Measurements from ENCODE around the gene PILRB. TPM values are rescaled to one million over a fixed set of nuclear protein-coding genes. Genes with fewer than 3 reads are reported as not detected.

PILRB gene
- total and polyA plus RNA-seq, 7 donors = 11.2 to 19.2 (median 13.4) TPM

DNA sequence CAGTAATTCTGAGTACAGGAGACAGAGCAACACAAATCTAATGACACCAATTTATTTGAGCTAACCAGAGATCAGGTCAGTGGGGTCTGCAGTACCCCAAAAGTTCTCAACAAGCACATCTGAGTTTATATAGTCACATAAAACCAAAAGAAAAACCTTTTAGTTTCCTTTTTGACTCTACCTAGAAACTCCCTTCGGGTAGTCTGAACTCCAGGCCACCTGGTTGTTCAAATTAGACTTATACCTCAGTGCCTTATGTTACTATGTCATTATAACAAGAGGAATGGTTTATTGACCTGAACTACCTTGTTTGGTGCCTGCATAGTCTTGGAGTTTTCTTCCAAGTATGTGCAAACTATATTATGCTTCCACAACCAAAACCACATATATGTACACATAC, 56.0 kb downstream of the PILRB start:
- ATAC-seq (no peak), DNase-seq (no peak)
- Histone ChIP-seq H3K27me3 (ENCODE audit: insufficient read depth in 3 of 3, low read length in 2 of 3) (no peaks in the 10 kb centered on the region), H3K9me3 (no peaks in the 10 kb centered on the region), H3K27ac (no peak overlapping the region), H3K4me1 (no peaks in the 10 kb centered on the region), H3K36me3 (ENCODE audit: insufficient read depth in 1 of 2, low read depth in 1 of 2) (peaks cover 0 to 9% of the 10 kb centered on the region in 2 donors), H3K4me3 (no peak overlapping the region)
- 81 to 97% (median 86%) methylated on average over 1 of the region's 1 CpG for WGBS, 3 donors
- intact Hi-C loops (cut with DNase I) = no loop called here
- TF ChIP-seq CTCF (IDR thresholded peaks at IDR 0.05) = no peak

- ATAC-seq (no peak), DNase-seq (no peak)
- 88 to 93% (median 92%) methylated on average over 5 of the region's 5 CpGs for WGBS, 3 donors
- no peaks in the 10 kb centered on the region for H3K27me3 ChIP-seq (ENCODE audit: insufficient read depth in 3 of 3, low read length in 2 of 3)
- H3K4me3 ChIP-seq = no peak overlapping the region
- H3K9me3 ChIP-seq = no peaks in the 10 kb centered on the region
- no peak overlapping the region for H3K27ac ChIP-seq
- H3K4me1 ChIP-seq = no peaks in the 10 kb centered on the region
- TF ChIP-seq CTCF (IDR thresholded peaks at IDR 0.05) = no peak
- intact Hi-C loops (cut with DNase I) = no loop called here
- H3K36me3 ChIP-seq (ENCODE audit: insufficient read depth in 1 of 2, low read depth in 1 of 2) = peaks cover 0 to 9% of the 10 kb centered on the region in 2 donors
These were observed 57.5 kb downstream of the PILRB start for GRCh38 chr7:100415448-100415847.

Other genes with a start within 250 kb of the PILRB start
- gene TAF6, start 238.8 kb upstream of the PILRB start, total RNA-seq = 10 to 100 TPM; 26.8 to 40.5 (median 31.7) TPM
- gene TAF6, start 238.8 kb upstream of the PILRB start, polyA plus RNA-seq = 10 to 100 TPM; 31.4 to 58.4 (median 34.8) TPM
- 1 to 10 TPM; 2.2 to 3.9 (median 2.5) TPM for gene CNPY4, start 238.5 kb upstream of the PILRB start, total RNA-seq
- 1 to 10 TPM; 2.9 to 7.0 (median 4.4) TPM for gene CNPY4, start 238.5 kb upstream of the PILRB start, polyA plus RNA-seq
- 1 to 10 TPM in 3 of 4 donors, under 1 TPM in 1; 0.91 to 2.6 (median 1.7) TPM for gene MBLAC1, start 231.2 kb upstream of the PILRB start, total RNA-seq
- gene MBLAC1, start 231.2 kb upstream of the PILRB start, polyA plus RNA-seq = 1 to 10 TPM; 1.8 to 3.8 (median 2.7) TPM
- 10 to 100 TPM; 48.7 to 74.6 (median 68.1) TPM for gene LAMTOR4, start 209.2 kb upstream of the PILRB start, total RNA-seq
- 100 to 1,000 TPM; 118 to 141 (median 140) TPM for gene LAMTOR4, start 209.2 kb upstream of the PILRB start, polyA plus RNA-seq
- 10 to 100 TPM in 1 of 4 donors, 1 to 10 TPM in 3; 4.1 to 14.2 (median 7.4) TPM for gene TRAPPC14, start 199.4 kb upstream of the PILRB start, total RNA-seq
- 10 to 100 TPM in 1 of 3 donors, 1 to 10 TPM in 2; 5.2 to 13.1 (median 9.8) TPM for gene TRAPPC14, start 199.4 kb upstream of the PILRB start, polyA plus RNA-seq
- gene GAL3ST4, start 189.5 kb upstream of the PILRB start, total RNA-seq = 1 to 10 TPM in 2 of 4 donors, under 1 TPM in 2; 0.23 to 3.8 (median 0.95) TPM
- under 1 TPM; 0.45 to 0.57 (median 0.52) TPM for gene GAL3ST4, start 189.5 kb upstream of the PILRB start, polyA plus RNA-seq
- gene GPC2, start 180.7 kb upstream of the PILRB start, total RNA-seq = under 1 TPM; 0.16 to 0.77 (median 0.36) TPM
- gene GPC2, start 180.7 kb upstream of the PILRB start, polyA plus RNA-seq = under 1 TPM; 0.30 to 0.38 (median 0.33) TPM
- under 1 TPM; 0.25 to 0.82 (median 0.47) TPM for gene STAG3, start 180.2 kb upstream of the PILRB start, total RNA-seq
- under 1 TPM; 0.18 to 0.86 (median 0.51) TPM for gene STAG3, start 180.2 kb upstream of the PILRB start, polyA plus RNA-seq
- gene PVRIG, start 138.2 kb upstream of the PILRB start, total RNA-seq = under 1 TPM in 1 of 4 donors, not detected in 3; 0.61 TPM
- under 1 TPM; 0.05 to 0.14 (median 0.06) TPM for gene PVRIG, start 138.2 kb upstream of the PILRB start, polyA plus RNA-seq
- not detected for gene SPDYE3, start 50.4 kb upstream of the PILRB start, total RNA-seq
- gene SPDYE3, start 50.4 kb upstream of the PILRB start, polyA plus RNA-seq = under 1 TPM in 2 of 3 donors, not detected in 1; 0.09 to 0.19 TPM
- gene PILRA, start 15.4 kb downstream of the PILRB start, total RNA-seq = 1 to 10 TPM; 2.1 to 2.7 (median 2.3) TPM
- 1 to 10 TPM in 2 of 3 donors, under 1 TPM in 1; 0.93 to 2.8 (median 1.6) TPM for gene PILRA, start 15.4 kb downstream of the PILRB start, polyA plus RNA-seq
- 1 to 10 TPM; 3.5 to 5.6 (median 3.7) TPM for gene ZCWPW1, start 70.6 kb downstream of the PILRB start, total RNA-seq
- 10 to 100 TPM in 1 of 3 donors, 1 to 10 TPM in 2; 5.5 to 13.2 (median 5.9) TPM for gene ZCWPW1, start 70.6 kb downstream of the PILRB start, polyA plus RNA-seq
- 10 to 100 TPM; 27.2 to 41.5 (median 36.9) TPM for gene MEPCE, start 71.7 kb downstream of the PILRB start, total RNA-seq
- 10 to 100 TPM; 28.7 to 40.5 (median 29.5) TPM for gene MEPCE, start 71.7 kb downstream of the PILRB start, polyA plus RNA-seq
- 10 to 100 TPM in 3 of 4 donors, 1 to 10 TPM in 1; 8.0 to 17.9 (median 13.0) TPM for gene PPP1R35, start 78.4 kb downstream of the PILRB start, total RNA-seq
- gene PPP1R35, start 78.4 kb downstream of the PILRB start, polyA plus RNA-seq = 10 to 100 TPM in 2 of 3 donors, 1 to 10 TPM in 1; 9.8 to 22.4 (median 12.8) TPM
- gene SPACDR, start 106.1 kb downstream of the PILRB start, total RNA-seq = not detected
- under 1 TPM in 2 of 3 donors, not detected in 1; 0.17 to 0.25 TPM for gene SPACDR, start 106.1 kb downstream of the PILRB start, polyA plus RNA-seq
- gene TSC22D4, start 121.1 kb downstream of the PILRB start, total RNA-seq = 10 to 100 TPM; 15.7 to 23.6 (median 17.6) TPM
- gene TSC22D4, start 121.1 kb downstream of the PILRB start, polyA plus RNA-seq = 10 to 100 TPM; 16.4 to 24.8 (median 16.7) TPM
- under 1 TPM; 0.08 to 0.32 (median 0.12) TPM for gene NYAP1, start 125.8 kb downstream of the PILRB start, total RNA-seq
- under 1 TPM; 0.12 to 0.23 (median 0.21) TPM for gene NYAP1, start 125.8 kb downstream of the PILRB start, polyA plus RNA-seq
- 10 to 100 TPM in 1 of 4 donors, 1 to 10 TPM in 3; 5.3 to 14.7 (median 8.0) TPM for gene AGFG2, start 181.1 kb downstream of the PILRB start, total RNA-seq
- 10 to 100 TPM in 1 of 3 donors, 1 to 10 TPM in 2; 4.8 to 12.6 (median 8.9) TPM for gene AGFG2, start 181.1 kb downstream of the PILRB start, polyA plus RNA-seq
- gene SAP25, start 215.8 kb downstream of the PILRB start, total RNA-seq = 1 to 10 TPM in 1 of 4 donors, under 1 TPM in 2, not detected in 1; 0.59 to 1.9 (median 0.59) TPM
- under 1 TPM in 2 of 3 donors, not detected in 1; 0.21 to 0.40 TPM for gene SAP25, start 215.8 kb downstream of the PILRB start, polyA plus RNA-seq
- gene LRCH4, start 228.0 kb downstream of the PILRB start, total RNA-seq = 10 to 100 TPM; 32.5 to 41.5 (median 34.1) TPM
- 10 to 100 TPM; 16.7 to 35.2 (median 28.5) TPM for gene LRCH4, start 228.0 kb downstream of the PILRB start, polyA plus RNA-seq
- gene FBXO24, start 228.2 kb downstream of the PILRB start, total RNA-seq = 1 to 10 TPM in 1 of 4 donors, under 1 TPM in 3; 0.13 to 1.1 (median 0.31) TPM
- under 1 TPM; 0.18 to 0.55 (median 0.23) TPM for gene FBXO24, start 228.2 kb downstream of the PILRB start, polyA plus RNA-seq
- gene PCOLCE, start 244.2 kb downstream of the PILRB start, total RNA-seq = 10 to 100 TPM in 2 of 4 donors, 1 to 10 TPM in 2; 6.2 to 16.9 (median 9.7) TPM
- gene PCOLCE, start 244.2 kb downstream of the PILRB start, polyA plus RNA-seq = 10 to 100 TPM in 1 of 3 donors, 1 to 10 TPM in 2; 4.2 to 11.5 (median 7.7) TPM

All from psoas muscle (tissue), 8 donors.